H1 (cell line): ENCODE results near the gene IYD. TPM values are rescaled to one million over a fixed set of nuclear protein-coding genes. Genes with fewer than 3 reads are reported as not detected.

Source experiments
- CBX8 ChIP-seq: fragments of 300-800, 300-1000 bp; sonication (generic); IDR thresholded peaks from 2 replicates; pipeline ENCODE4 v1.7.1; 2016; ENCODE audit warnings: low read depth, low read length, borderline replicate concordance
- JUND ChIP-seq: IDR thresholded peaks from 2 replicates; pipeline ENCODE4 v1.6.1; 2011; ENCODE audit warnings: mild to moderate bottlenecking, improper control_type of control experiment, low read length
- NANOG ChIP-seq: IDR thresholded peaks from 2 replicates; pipeline ENCODE4 v1.6.1; 2011; ENCODE audit warnings: low read length, low read depth, mild to moderate bottlenecking, inconsistent platforms; ENCODE audit not compliant: insufficient read depth, poor library complexity, severe bottlenecking
- polyA plus RNA-seq, 7 experiments: library from polyadenylated mRNA; depleted of rRNA in 3 of 7; stranded (reverse) in 5 of 7; unstranded in 2 of 7; fragments of >200 nt in 5 of 7; fragments of 200-250 nt in 2 of 7; gene quantifications; 1 replicate in 5 of 7; 2 replicates in 1 of 7; 4 replicates in 1 of 7; pipeline versions ENCODE4 v1.2.1 to v1.2.3, GENCODE V29; 2011 to 2013; ENCODE audit warnings: missing spikeins in 2 of 7, mixed read lengths in 2 of 7
- total RNA-seq: library from RNA; stranded (reverse); fragmentation: NEBNext Ultra II Directional; extraction: Animal tissue kit (Norgen Biotek cat#: 25700); gene quantifications from 2 replicates; pipeline ENCODE4 v1.2.1, GENCODE V29; 2021
- TF ChIP-seq, protein P1 (sequence below): fragments of 300-600 bp; sonication (generic); IDR thresholded peaks from 2 replicates; pipeline ENCODE4 v1.7.1; 2012; ENCODE audit warnings: low read length, moderate library complexity, mild to moderate bottlenecking, inconsistent platforms; ENCODE audit not compliant: insufficient replicate concordance

Gene IYD
- total and polyA plus RNA-seq, 2 of the 8 experiments (the other 6 are each of a cell fraction or from before 2014, with no cell fraction given), result not detected

DNA sequence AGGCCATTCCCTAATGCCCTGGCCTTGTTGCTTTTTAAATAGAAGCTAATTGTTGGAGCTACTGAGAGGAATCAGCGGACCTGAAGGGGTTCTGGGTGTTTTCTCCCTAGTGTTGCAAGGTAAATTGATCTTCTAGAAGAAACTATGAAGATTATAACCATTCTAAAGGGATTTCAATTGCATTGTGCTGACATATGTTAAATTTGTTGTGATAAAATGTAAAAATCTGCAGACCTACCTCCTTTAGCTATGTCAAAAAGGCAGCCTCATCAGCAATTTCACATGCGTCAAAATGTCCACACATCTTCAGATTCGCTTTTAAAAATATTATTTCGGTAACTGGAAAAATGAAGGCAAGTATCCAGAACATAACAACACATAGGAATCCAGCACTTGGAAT, 44.4 kb downstream of the IYD start (continued):
- TF ChIP-seq, protein P1, sequence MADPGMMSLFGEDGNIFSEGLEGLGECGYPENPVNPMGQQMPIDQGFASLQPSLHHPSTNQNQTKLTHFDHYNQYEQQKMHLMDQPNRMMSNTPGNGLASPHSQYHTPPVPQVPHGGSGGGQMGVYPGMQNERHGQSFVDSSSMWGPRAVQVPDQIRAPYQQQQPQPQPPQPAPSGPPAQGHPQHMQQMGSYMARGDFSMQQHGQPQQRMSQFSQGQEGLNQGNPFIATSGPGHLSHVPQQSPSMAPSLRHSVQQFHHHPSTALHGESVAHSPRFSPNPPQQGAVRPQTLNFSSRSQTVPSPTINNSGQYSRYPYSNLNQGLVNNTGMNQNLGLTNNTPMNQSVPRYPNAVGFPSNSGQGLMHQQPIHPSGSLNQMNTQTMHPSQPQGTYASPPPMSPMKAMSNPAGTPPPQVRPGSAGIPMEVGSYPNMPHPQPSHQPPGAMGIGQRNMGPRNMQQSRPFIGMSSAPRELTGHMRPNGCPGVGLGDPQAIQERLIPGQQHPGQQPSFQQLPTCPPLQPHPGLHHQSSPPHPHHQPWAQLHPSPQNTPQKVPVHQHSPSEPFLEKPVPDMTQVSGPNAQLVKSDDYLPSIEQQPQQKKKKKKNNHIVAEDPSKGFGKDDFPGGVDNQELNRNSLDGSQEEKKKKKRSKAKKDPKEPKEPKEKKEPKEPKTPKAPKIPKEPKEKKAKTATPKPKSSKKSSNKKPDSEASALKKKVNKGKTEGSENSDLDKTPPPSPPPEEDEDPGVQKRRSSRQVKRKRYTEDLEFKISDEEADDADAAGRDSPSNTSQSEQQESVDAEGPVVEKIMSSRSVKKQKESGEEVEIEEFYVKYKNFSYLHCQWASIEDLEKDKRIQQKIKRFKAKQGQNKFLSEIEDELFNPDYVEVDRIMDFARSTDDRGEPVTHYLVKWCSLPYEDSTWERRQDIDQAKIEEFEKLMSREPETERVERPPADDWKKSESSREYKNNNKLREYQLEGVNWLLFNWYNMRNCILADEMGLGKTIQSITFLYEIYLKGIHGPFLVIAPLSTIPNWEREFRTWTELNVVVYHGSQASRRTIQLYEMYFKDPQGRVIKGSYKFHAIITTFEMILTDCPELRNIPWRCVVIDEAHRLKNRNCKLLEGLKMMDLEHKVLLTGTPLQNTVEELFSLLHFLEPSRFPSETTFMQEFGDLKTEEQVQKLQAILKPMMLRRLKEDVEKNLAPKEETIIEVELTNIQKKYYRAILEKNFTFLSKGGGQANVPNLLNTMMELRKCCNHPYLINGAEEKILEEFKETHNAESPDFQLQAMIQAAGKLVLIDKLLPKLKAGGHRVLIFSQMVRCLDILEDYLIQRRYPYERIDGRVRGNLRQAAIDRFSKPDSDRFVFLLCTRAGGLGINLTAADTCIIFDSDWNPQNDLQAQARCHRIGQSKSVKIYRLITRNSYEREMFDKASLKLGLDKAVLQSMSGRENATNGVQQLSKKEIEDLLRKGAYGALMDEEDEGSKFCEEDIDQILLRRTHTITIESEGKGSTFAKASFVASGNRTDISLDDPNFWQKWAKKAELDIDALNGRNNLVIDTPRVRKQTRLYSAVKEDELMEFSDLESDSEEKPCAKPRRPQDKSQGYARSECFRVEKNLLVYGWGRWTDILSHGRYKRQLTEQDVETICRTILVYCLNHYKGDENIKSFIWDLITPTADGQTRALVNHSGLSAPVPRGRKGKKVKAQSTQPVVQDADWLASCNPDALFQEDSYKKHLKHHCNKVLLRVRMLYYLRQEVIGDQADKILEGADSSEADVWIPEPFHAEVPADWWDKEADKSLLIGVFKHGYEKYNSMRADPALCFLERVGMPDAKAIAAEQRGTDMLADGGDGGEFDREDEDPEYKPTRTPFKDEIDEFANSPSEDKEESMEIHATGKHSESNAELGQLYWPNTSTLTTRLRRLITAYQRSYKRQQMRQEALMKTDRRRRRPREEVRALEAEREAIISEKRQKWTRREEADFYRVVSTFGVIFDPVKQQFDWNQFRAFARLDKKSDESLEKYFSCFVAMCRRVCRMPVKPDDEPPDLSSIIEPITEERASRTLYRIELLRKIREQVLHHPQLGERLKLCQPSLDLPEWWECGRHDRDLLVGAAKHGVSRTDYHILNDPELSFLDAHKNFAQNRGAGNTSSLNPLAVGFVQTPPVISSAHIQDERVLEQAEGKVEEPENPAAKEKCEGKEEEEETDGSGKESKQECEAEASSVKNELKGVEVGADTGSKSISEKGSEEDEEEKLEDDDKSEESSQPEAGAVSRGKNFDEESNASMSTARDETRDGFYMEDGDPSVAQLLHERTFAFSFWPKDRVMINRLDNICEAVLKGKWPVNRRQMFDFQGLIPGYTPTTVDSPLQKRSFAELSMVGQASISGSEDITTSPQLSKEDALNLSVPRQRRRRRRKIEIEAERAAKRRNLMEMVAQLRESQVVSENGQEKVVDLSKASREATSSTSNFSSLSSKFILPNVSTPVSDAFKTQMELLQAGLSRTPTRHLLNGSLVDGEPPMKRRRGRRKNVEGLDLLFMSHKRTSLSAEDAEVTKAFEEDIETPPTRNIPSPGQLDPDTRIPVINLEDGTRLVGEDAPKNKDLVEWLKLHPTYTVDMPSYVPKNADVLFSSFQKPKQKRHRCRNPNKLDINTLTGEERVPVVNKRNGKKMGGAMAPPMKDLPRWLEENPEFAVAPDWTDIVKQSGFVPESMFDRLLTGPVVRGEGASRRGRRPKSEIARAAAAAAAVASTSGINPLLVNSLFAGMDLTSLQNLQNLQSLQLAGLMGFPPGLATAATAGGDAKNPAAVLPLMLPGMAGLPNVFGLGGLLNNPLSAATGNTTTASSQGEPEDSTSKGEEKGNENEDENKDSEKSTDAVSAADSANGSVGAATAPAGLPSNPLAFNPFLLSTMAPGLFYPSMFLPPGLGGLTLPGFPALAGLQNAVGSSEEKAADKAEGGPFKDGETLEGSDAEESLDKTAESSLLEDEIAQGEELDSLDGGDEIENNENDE, result no peak
- TF ChIP-seq NANOG (no peak), JUND (no peak), CBX8 (no peak)
